Fibroblast of mammary gland (primary cell): ENCODE results near the gene RNF146.
A peak's percentile ranks its signal among the peaks of the same experiment; 100 is the strongest.

Source experiments
- DNase-seq: peaks from one replicate; pipeline ENCODE4 v3.0.0-alpha.2; 2010; ENCODE audit warnings: low read depth
- H3K4me3 ChIP-seq: 2 replicates; pipeline ENCODE4 v1.5.1; 2011; ENCODE audit warnings: low read depth, mild to moderate bottlenecking, low read length, moderate library complexity; ENCODE audit not compliant: control insufficient read depth
- CTCF ChIP-seq: conservative IDR thresholded peaks from 2 replicates; pipeline ENCODE4 v1.5.1; 2011; ENCODE audit warnings: low read depth, low read length, inconsistent platforms; ENCODE audit not compliant: control insufficient read depth, insufficient read depth

Gene RNF146

GRCh38 chr6:127267646-127268625 is 1.3 kb downstream of the RNF146 start:
- H3K4me3 ChIP-seq, result peak overlapping the region; percentile 74
- no peak for DNase-seq
- TF ChIP-seq CTCF, result no peak

- H3K4me3 ChIP-seq, result no peak overlapping the region
- TF ChIP-seq CTCF, result no peak
- DNase-seq, result no peak
Measured at GRCh38 chr6:127272576-127272975, 5.9 kb downstream of the RNF146 start.

- no peak for TF ChIP-seq CTCF
- DNase-seq, result no peak
- no peak overlapping the region for H3K4me3 ChIP-seq
Measured at GRCh38 chr6:127273499-127273898, 6.8 kb downstream of the RNF146 start.

- no peak overlapping the region for H3K4me3 ChIP-seq
- DNase-seq, result no peak
- TF ChIP-seq CTCF, result no peak
Measured at GRCh38 chr6:127276331-127276730, 9.7 kb downstream of the RNF146 start.

GRCh38 chr6:127277878-127278843 is 11.5 kb downstream of the RNF146 start:
- H3K4me3 ChIP-seq, result no peak overlapping the region
- TF ChIP-seq CTCF, result no peak
- DNase-seq, result no peak

- DNase-seq, result no peak
- H3K4me3 ChIP-seq, result no peak overlapping the region
- TF ChIP-seq CTCF, result no peak
Measured at GRCh38 chr6:127279815-127280214, 13.2 kb downstream of the RNF146 start.
